HK-2 (cell line): ENCODE results near the gene HTRA2.

Experiments
- DNase-seq: peaks from one replicate; pipeline ENCODE4 v3.0.0-alpha.2; 2018; ENCODE audit not compliant: unreplicated experiment

Gene HTRA2

GRCh38 chr2:74542978-74543377 is 13.2 kb downstream of the HTRA2 start:
- DNase-seq, result no peak

GRCh38 chr2:74544634-74545033 is 14.9 kb downstream of the HTRA2 start:
- no peak for DNase-seq

DNA sequence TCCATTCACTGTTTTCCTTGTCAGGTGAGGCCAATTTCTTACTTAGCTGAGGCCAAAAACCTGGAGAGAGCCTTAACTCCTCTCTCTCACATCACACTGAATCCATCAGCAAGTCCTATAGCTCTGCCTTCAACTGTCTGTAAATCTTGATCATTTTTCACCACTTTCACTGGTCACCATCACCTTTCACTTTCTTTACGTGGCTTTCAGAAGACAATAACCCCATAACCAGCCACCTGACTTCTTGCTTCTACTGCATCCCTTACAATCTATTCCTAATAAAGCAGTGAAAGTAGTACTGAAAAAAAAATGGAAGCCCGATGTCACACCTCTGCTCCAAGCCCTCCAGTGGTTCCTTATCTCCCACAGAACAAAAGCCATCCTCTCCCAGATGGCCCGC is 16.3 kb downstream of the HTRA2 start:
- DNase-seq, result no peak

DNA sequence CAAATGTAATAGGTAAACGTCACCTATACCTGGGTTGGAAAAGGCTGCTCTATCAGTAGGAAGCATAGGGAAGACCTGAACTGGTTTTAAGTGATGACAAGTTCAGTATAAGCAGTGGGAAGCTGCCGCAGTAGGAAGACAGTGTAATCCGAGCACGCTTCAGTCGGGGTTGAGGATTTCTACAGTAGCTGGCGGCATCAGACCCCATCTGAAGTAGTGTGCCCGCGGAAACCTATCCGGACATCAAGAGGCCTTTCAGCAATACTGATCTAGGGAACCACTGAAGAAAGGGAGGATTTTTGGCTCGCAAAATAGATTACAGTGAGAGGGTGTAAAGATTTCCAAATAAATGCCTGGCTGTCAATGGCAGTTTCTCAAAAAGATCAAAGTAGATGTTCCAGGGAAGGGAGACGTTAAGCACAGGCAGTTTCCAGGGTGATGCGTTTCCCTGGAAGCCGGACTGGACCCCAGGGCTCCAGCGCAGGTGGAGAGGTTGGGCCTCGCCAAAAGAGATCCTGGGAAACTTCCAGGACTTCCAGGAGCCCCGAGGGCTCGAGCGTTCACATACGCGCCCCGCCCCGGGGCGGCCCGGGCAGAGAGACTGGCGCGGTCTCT is 18.7 kb downstream of the HTRA2 start:
- DNase-seq, result no peak

- DNase-seq, result peak; percentile 71
Measured at GRCh38 chr2:74548900-74549826, 19.4 kb downstream of the HTRA2 start.

GRCh38 chr2:74550231-74550630 is 20.5 kb downstream of the HTRA2 start:
- no peak for DNase-seq

DNA sequence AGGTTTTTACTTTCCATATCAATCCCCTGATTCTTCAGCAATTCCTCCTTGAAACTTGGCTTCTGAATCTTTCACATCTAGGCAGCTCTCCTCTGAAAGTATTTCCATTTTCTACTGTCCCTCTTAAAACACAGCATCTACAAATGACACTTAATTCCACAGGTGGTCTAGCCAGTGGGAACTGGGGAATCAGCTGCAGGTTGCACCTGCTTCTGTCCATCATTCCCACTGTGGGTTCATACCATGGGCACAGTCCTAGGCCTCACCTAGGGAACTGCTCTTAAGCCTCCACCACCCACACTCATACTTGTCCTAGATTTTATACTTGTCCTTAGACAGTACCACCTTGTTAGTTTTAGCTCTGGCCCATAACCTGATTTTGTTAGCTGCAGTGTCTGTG is 21.8 kb downstream of the HTRA2 start:
- no peak for DNase-seq

DNA sequence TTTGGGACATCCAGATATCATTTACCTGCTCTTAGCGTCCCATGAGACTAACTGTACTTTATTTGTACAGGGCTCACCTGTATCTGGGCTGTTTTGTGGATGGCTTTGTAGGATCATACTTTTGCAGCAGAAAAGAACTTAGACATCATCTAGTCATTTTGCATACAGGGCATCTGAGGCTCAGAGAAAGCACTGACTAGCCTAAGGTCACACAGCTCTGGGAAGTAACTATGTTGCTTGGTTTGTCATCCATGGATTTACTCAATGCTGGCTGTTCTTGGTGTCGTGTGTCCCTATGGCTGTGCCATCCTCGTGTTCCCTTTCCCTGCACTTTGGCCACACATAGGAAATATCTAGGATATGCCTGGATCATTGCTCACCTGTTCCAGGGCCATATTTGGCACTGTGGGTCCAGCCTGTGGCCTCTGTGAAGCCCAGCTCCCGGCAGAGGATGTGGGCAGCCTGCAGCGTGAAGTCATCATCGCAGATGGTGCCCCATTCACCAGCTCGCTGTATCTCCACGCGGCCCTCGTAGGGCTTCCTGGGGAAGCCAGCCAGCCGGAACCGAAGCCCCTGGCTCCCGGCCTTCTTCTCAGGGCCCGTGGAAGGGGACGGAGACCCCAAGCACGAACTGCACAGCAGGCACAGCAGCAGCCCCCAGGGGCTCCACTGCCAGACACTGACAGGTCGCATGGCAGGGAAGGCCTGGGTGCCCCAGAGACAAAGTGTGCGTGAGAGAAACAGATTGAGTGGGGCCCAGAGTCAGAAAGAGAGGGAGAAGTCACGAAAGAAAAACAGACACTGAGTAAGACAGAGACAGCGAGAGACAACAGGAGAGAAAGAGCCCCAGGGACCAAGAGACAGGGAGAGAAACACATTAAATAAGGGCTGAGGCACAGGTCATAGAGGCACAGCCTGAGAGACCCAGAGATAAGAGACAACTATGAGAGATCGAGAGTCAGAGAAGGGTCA is 22.5 kb downstream of the HTRA2 start:
- DNase-seq, result no peak

DNA sequence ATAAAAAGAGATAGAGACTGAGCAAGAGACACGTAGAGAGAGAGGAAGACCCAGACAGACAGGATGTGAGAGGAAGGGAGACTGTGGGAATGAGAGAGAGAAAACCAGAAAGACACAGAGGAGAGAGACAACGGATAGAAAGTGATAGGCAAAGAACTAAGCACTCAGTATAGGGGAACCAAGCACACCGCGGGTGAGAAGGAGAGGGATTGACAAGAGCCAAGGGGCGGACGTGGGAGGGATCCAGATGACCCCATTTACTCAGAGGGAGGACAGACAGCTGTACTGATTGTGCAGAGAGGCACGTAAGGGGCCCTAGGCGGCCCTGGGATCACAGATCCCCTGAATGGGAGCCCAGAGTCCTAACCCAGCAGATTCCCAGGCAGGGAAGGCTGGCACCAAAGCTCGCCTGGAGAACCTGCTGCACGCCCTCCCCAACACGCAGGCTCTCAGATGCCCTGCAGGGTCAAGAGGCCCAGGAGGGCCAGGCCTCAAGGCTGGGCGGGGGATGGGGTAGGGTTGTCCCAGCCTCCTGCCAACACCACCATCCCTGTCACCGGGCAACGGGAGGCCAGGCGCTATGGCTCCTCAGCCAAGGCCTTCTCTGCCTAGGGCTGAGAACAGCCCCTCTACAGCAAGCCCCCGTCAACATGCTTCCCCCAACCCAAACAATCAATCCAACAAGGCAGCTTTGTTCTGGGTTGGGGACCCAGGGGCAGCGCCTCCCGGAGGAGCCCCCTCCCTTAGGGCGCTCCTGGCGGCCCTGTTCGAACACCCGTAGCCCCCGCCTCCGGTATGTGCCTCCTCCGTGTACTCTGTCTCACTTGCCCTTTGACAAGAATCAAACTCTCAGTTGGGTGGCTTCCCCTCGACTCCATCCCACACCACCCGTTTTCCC is 23.4 kb downstream of the HTRA2 start:
- DNase-seq, result no peak

- peak; percentile 86 for DNase-seq
Measured at GRCh38 chr2:74553892-74554819, 24.4 kb downstream of the HTRA2 start, which contains the start of the genes DOK1 and LOXL3. Gene DOK1, plus strand, starts transcription at chr2:74554720. Its CDS starts 35 bp downstream, at chr2:74554755. Gene LOXL3, minus strand, starts transcription at chr2:74553942. Its CDS starts 1,308 bp downstream, at chr2:74552634.

DNA sequence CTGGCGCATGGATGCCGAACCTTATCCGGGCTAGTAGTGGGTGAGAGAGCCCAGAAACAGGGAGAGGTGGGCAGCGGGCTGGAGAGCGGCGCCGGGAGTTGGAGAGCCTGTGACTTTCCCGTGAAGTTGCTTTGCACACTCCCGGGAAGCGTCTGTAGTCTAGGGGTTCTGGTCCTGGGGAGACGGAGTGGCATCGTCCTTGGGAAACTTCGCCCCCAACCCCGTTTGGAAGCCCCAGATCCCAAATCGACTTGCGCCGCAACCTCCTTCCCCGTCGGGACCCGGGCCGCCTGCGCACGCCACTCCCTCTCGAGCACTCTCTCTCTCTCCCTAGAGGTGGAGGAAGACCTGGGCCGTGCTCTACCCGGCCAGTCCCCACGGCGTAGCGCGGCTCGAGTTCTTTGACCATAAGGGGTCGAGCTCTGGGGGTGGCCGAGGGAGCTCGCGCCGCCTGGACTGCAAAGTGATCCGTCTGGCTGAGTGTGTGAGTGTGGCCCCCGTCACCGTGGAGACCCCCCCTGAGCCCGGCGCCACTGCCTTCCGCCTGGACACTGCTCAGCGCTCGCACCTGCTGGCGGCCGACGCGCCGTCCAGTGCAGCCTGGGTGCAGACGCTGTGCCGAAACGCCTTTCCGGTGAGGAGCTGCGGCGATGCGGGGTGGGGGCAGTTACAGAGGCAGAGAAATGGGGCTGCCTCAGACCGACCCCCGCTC is 25.2 kb downstream of the HTRA2 start:
- DNase-seq, result peak; percentile 51

DNA sequence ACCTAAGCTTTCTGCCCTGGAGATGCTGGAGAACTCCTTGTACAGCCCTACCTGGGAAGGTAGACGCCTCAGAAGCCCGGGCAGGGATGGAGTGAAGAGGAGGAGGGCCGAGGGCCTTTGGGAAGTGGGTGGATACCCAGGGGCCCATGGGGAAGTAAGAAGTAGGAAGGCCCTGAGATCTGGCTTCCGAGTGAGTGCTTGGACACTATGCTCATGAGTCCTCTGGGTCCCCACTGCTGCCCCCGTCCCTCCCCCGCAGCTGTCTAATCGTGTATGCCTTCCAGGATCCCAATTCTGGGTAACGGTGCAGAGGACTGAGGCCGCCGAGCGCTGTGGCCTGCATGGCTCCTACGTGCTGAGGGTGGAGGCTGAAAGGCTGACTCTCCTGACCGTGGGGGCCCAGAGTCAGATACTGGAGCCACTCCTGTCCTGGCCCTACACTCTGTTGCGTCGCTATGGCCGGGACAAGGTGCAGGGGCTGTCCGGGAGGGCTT is 25.9 kb downstream of the HTRA2 start:
- DNase-seq, result no peak

DNA sequence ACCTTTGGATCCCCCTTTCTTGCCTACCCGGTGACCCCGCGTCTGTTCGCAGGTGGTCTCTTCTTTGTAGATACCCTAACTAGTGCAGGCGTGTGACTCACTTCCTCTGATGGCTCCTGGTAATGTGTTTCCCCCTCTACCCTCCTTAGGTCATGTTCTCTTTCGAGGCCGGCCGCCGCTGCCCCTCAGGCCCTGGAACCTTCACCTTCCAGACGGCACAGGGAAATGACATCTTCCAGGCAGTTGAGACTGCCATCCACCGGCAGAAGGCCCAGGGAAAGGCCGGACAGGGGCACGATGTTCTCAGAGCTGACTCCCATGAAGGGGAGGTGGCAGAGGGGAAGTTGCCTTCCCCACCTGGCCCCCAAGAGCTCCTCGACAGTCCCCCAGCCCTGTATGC is 26.4 kb downstream of the HTRA2 start:
- DNase-seq, result no peak

DNA sequence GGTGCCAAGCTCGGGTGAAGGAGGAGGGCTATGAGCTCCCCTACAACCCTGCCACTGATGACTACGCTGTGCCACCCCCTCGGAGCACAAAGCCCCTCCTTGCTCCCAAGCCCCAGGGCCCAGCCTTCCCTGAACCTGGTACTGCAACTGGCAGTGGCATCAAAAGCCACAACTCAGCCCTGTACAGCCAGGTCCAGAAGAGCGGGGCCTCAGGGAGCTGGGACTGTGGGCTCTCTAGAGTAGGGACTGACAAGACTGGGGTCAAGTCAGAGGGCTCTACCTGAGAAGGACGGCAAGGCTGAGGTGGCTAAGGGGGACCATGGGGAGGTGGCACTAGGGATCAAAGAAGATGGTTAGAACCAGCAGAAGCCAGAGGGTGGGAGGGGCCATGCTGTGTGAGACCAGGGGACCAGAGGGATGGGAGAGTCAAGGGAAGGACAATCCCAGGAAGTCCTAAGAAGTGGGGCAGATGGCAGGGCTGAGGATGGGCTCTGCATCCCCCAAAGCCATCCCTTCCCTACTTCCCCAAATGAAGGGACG is 27.2 kb downstream of the HTRA2 start:
- DNase-seq, result no peak

GRCh38 chr2:74558284-74559230 is 28.8 kb downstream of the HTRA2 start:
- DNase-seq, result no peak

DNA sequence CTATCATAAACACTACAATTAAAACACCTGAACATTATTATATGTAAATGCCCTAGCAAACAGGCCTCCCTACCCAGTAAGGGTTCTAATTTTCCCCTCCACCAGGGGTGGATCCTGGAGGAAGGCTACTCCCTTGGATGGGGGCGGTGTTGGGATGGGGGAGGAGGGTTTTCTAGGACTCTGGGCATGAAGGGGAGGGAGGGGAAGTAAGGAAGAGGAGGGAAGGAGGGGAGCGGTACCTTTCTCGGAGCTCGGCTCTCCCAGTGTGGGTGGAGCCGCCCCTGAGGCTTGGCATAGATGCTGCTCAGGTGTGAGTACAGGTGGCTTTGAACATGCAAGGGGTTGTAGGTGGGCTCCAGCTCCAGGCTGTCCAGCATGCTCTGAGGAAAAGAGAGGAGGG is 30.2 kb downstream of the HTRA2 start:
- no peak for DNase-seq

- DNase-seq, result peak; percentile 61
Measured at GRCh38 chr2:74560591-74560990, 30.9 kb downstream of the HTRA2 start.
